Neural crest cell (in vitro differentiated cells): ENCODE measurements around the gene SORCS2. TPM values are rescaled to one million over a fixed set of nuclear protein-coding genes. Genes with fewer than 3 reads are reported as not detected.
A peak's percentile ranks its signal among the peaks of the same experiment; 100 is the strongest.

Experiments used
- DNase-seq: peaks from one replicate; pipeline ENCODE4 v3.0.0; 2021; ENCODE audit warnings: low read depth, mixed read lengths, low spot score
- H3K27ac Mint-ChIP-seq: one replicate; pipeline ENCODE4 v1.8.0; 2021; ENCODE audit warnings: mild to moderate bottlenecking, mixed read lengths; ENCODE audit not compliant: unreplicated experiment
- H3K27me3 Mint-ChIP-seq: 2 replicates; pipeline ENCODE4 v1.8.0; 2021; ENCODE audit warnings: low read depth, mild to moderate bottlenecking, mixed read lengths
- H3K36me3 Mint-ChIP-seq: 2 replicates; pipeline ENCODE4 v1.8.0; 2021; ENCODE audit warnings: low read depth, mild to moderate bottlenecking, mixed read lengths
- H3K4me1 Mint-ChIP-seq: 2 replicates; pipeline ENCODE4 v1.8.0; 2021; ENCODE audit warnings: mixed read lengths
- H3K4me3 Mint-ChIP-seq: one replicate; pipeline ENCODE4 v1.8.0; 2021; ENCODE audit warnings: mild to moderate bottlenecking, mixed read lengths
- H3K9me3 Mint-ChIP-seq: 2 replicates; pipeline ENCODE4 v1.8.0; 2021; ENCODE audit warnings: mixed read lengths
- total RNA-seq: library from RNA; stranded (reverse); gene quantifications from 2 replicates; pipeline ENCODE4 v1.2.1, GENCODE V29; 2021
- TF ChIP-seq, protein P1 (sequence below): fragments of 200-600 bp; sonication (generic); conservative IDR thresholded peaks from 2 replicates; pipeline ENCODE4 v1.5.0; 2021; ENCODE audit warnings: antibody characterized with exemption, mild to moderate bottlenecking

The SORCS2 gene
- total RNA-seq, 1 donor from 2014 or later, result 1.1 TPM

GRCh38 chr4:7190691-7191545 lies 1.4 kb upstream of the SORCS2 start:
- Mint-ChIP-seq H3K27ac (no peak overlapping the region), H3K27me3 (peaks cover 79% of the 10 kb centered on the region), H3K4me3 (no peak overlapping the region), H3K36me3 (no peaks in the 10 kb centered on the region), H3K4me1 (peaks cover under 1% of the 10 kb centered on the region), H3K9me3 (no peaks in the 10 kb centered on the region)
- no peak for DNase-seq
- TF ChIP-seq, protein P1, sequence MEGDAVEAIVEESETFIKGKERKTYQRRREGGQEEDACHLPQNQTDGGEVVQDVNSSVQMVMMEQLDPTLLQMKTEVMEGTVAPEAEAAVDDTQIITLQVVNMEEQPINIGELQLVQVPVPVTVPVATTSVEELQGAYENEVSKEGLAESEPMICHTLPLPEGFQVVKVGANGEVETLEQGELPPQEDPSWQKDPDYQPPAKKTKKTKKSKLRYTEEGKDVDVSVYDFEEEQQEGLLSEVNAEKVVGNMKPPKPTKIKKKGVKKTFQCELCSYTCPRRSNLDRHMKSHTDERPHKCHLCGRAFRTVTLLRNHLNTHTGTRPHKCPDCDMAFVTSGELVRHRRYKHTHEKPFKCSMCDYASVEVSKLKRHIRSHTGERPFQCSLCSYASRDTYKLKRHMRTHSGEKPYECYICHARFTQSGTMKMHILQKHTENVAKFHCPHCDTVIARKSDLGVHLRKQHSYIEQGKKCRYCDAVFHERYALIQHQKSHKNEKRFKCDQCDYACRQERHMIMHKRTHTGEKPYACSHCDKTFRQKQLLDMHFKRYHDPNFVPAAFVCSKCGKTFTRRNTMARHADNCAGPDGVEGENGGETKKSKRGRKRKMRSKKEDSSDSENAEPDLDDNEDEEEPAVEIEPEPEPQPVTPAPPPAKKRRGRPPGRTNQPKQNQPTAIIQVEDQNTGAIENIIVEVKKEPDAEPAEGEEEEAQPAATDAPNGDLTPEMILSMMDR, result no peak

- no peaks in the 10 kb centered on the region for H3K36me3 Mint-ChIP-seq
- H3K27ac Mint-ChIP-seq, result no peak overlapping the region
- H3K4me1 Mint-ChIP-seq, result peaks cover 5% of the 10 kb centered on the region
- H3K27me3 Mint-ChIP-seq, result peaks cover 85% of the 10 kb centered on the region
- TF ChIP-seq, protein P1, result no peak
- DNase-seq, result no peak
- peak overlapping the region; percentile 80 for H3K4me3 Mint-ChIP-seq
- no peaks in the 10 kb centered on the region for H3K9me3 Mint-ChIP-seq
Measured at GRCh38 chr4:7191546-7192251, 639 bp upstream of the SORCS2 start.

GRCh38 chr4:7193030-7193958 lies 956 bp downstream of the SORCS2 start:
- H3K27ac Mint-ChIP-seq, result no peak overlapping the region
- no peaks in the 10 kb centered on the region for H3K36me3 Mint-ChIP-seq
- peaks cover 78% of the 10 kb centered on the region for H3K27me3 Mint-ChIP-seq
- TF ChIP-seq, protein P1, result no peak
- no peaks in the 10 kb centered on the region for H3K9me3 Mint-ChIP-seq
- no peak for DNase-seq
- peaks cover 14% of the 10 kb centered on the region for H3K4me1 Mint-ChIP-seq
- peak overlapping the region; percentile 66 for H3K4me3 Mint-ChIP-seq

DNA sequence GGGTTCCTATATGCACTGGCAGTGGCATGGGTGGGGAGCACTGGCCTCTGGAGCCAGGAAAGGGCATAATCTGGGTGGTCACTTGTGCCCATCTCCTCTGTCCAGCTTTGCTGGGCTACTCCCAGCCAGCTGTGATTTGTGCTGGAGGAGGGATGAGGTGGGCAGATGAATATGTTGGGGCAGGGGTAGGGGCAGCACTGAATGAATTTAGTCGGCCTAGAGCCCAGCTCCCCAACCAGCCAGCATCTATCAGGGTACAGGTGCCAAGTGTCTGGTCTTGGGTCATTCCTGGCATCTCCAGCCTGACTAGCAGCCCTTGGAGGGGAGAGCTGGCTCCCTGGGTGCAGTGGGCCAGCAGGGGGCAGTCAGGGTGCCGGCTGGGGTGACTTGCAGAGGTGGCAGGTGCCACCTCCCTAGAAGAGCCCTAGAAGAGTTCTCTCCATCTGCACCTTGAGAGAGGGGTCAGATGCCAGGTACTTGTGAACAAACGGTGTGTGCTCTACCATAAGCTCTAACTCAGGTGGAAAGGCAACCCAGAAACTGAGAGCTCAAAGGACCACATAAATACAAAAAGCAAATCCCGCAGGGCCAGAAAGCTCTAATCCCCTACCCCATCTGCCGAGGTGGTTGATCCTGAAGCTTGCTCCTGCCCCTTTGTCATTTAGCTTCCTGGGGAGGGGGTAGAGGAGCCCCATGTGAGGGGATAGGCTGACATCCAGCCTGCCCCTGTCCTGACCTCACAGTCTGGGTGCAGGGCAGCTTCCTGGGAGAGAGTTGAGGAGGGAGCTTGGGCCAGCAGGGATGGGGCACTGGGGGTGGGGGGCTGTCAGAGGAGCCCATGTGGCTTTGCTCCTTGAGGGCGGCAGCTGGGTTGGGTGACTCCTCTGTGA lies 2.2 kb downstream of the SORCS2 start:
- no peak for DNase-seq
- Mint-ChIP-seq H3K27ac (no peak overlapping the region), H3K4me1 (peaks cover 14% of the 10 kb centered on the region), H3K27me3 (peaks cover 66% of the 10 kb centered on the region), H3K36me3 (no peaks in the 10 kb centered on the region), H3K9me3 (no peaks in the 10 kb centered on the region), H3K4me3 (peak overlapping the region; percentile 65)
- TF ChIP-seq, protein P1, result peak; percentile 56
